Activated effector memory CD4-positive, alpha-beta T cell treated with anti-CD3 and anti-CD28 coated beads, Interleukin-2, amount 50 U/mL, for 16 hours (primary cell): Measurements from ENCODE around the gene ATPAF2.

Experiments
- DNase-seq: peaks from one replicate; pipeline ENCODE4 v3.0.0-alpha.2; 2020

Gene ATPAF2

DNA sequence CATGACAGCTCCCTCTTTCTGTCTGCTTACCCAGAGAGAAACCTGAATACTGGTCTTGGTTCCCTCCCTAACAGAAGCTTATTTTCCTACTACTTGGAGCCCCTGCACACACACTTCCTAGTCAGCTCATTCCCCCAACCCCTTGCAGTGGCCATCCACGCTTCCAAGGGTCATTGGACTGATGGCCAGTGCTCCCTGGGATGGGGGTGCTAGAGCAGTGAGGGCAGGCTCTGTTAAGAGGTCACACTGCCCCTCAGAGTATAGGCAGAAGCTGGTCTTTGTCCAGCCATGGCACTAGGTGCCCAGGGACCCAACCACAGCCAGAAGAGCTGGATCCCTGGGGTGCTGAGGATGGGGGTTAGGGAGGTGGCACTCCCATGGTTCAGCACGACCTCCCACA, 53.8 kb downstream of the ATPAF2 start:
- no peak for DNase-seq

DNA sequence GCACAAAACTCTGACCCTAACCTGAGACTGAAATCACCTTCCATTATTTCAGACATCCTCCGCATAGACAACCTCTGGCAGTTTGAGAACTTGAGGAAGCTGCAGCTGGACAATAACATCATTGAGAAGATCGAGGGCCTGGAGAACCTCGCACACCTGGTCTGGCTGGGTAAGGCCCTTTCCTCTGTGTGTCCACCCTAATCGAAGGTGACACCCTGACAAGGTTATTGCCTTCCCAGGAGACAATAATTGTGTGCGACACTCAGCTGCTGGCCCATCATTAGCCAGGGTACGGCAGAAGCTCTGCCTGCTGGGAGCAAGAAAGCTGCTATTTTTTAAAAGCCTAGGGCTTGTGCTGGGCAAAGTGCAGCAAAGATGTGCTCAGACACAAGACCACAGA, 55.2 kb downstream of the ATPAF2 start:
- no peak for DNase-seq

GRCh38 chr17:17983376-17983775, 55.6 kb downstream of the ATPAF2 start:
- no peak for DNase-seq

DNA sequence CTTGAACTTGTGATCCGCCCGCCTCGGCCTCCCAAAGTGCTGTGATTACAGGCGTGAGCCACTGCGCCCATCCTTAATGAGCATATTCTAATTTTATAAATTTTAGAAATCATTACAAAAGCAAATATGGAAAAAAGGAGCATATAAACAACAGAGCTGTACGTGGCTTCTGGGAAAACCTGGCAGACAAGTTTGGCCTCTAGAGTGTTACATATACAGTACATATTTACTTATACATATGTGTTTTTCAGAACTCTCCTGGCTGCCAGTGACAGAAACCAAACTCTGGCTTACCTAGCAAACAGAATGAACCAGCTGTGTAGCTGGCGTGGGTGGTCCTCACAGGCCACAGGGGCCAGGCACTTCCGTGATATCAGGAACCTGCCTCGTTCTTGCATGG, 56.2 kb downstream of the ATPAF2 start:
- DNase-seq, result no peak

DNA sequence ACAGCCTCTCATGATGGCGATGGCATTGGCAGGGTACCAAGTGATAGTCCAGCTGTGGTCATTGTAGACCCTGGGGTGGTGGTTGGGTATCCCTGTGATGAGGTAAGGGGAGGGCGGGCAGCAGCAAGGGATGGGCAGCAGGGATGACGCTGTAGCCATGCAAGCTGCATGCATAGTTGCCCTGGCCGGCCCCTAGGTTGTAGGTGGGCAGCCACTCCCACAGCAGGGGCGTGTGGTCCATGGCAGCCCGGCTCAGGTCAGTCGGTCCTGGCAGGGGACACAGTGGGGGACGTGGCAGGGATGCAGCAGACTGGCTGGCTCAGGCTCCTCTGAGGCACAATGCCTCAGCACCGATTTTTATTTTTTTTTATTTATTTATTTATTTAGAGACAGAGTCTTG, 57.6 kb downstream of the ATPAF2 start:
- DNase-seq, result no peak

- no peak for DNase-seq
These were observed 59.2 kb downstream of the ATPAF2 start for GRCh38 chr17:17979778-17980177.

- no peak for DNase-seq
These were observed 60.2 kb downstream of the ATPAF2 start for GRCh38 chr17:17978481-17979424.

DNA sequence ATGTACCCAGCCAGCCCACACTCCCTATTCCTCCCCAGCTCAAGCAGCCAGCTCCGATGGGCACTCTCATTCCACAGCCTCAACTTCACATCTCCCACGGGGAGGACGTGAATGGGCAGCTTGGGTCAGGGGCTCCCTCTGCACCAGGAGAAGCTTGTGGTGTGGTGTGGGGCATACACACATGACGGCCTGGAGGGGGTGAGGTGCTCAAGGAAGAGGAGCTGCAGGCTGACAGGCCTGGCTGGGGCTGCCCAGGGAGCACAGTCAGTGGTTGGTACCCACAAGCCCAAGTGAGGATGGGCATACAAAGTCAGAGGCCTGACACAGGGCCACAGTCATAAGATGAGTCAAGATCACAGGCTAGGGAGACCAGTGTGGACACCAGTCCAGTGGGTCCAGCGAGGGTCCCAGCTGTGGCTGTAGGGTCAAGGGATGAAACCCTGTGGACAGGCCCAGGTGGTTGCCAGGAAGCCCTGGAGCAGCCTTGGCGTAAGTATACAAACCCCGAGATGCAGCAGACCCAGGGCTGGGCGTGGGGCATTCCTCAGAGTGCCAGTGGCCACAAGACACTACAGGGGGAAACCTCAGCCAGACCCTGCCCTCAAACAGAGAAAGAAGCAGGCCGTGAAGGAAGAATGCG, 61.9 kb downstream of the ATPAF2 start:
- no peak for DNase-seq

- DNase-seq, result no peak
These were observed 63.5 kb downstream of the ATPAF2 start for GRCh38 chr17:17975436-17975835.

DNA sequence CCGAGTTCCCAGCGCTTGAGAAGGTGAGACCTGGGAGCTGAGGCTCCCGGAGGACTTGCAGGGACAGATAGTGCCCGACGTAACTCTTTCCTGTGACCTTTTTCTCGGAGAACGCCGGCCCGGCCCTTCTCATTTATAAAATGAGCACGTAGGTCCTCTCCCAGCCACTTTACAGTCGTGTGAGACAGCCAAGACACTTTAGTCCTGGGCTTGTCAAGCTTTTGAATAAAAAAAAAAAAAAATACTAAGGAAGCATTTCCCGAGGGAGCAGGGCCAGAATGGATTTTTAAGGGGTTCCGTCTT, 66.1 kb downstream of the ATPAF2 start:
- DNase-seq, result no peak

DNA sequence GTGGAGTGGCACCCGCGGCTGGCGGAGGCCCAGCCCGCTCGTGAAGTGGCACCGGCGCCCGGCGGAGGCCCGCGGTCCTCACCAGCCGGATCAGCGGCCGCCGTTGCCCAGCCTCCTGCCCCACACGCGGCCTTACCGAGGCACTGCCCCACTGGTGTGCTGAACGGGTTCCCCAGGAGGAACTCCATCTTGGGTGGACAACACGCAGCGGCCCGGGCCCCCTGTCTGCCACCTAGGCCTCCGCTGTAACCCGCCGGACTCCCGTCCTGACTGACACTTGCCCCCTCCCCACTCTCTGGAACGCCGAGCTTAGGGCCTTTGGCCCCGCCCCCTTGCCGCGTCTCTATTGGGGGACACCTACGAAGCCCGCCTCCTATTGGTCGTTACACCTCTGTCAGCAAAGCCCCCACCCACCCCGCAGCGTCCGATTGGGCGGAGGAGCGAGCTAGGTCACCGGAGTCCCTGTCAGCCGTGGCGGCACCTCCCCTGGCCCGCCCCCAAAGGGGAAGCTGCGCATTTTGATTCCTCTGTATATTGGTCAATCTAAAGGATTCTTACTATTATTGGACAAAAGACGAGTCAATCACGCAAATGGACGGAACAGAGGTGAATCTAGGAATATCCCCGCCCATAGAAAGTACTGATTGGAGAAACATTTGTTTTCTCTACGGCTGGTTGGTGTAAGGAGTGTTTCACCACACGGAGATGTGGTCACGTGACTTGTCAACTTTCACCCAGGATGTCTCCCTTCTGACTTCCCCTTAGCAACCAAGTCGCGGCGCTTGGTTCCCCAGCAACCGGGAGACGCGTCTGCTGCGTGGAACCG, 66.6 kb downstream of the ATPAF2 start, which contains the start of the genes DRC3 and TOM1L2:
Gene DRC3, plus strand, starts transcription at position 737 of the 826 bp plus-strand sequence. CDS start 4,737 bp downstream, outside the sequence.
Gene TOM1L2, minus strand, starts transcription at position 275 of the 826 bp plus-strand sequence. Its CDS starts 87 bp downstream, at position 188.
- peak; percentile 100 for DNase-seq

DNA sequence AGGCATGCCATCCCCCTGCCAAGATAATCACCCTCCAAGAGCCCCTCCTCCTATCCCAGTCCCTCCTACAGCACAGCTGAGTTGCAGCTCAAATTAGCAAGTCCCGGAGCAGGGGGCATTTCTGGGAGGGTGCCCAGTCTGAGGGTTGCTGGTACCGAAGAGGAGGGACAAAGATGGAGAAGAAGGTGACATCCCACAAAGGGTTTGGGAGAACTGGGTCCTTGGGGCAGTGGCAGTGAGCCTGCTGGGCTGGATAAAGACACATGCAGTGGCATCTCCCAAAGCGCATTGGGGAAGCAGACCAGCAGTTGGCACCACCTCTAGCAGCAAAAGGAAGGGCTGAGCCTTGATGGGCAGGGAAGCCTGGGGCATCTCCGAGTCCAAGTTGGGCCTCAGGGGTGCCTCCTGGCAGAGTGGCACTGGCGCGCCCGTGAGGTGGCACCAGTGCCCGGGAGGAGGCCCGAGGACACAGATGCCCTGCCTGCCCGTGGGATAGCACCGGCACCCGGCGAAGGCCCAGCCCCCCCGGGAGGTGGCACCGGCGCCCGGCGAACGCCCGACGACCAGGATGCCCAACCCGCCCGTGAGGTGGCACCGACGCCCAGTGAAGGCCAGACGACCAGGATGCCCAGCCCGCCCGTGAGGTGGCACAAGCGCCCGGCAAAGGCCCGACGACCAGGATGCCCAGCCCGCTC, 67.4 kb downstream of the ATPAF2 start:
- no peak for DNase-seq

DNA sequence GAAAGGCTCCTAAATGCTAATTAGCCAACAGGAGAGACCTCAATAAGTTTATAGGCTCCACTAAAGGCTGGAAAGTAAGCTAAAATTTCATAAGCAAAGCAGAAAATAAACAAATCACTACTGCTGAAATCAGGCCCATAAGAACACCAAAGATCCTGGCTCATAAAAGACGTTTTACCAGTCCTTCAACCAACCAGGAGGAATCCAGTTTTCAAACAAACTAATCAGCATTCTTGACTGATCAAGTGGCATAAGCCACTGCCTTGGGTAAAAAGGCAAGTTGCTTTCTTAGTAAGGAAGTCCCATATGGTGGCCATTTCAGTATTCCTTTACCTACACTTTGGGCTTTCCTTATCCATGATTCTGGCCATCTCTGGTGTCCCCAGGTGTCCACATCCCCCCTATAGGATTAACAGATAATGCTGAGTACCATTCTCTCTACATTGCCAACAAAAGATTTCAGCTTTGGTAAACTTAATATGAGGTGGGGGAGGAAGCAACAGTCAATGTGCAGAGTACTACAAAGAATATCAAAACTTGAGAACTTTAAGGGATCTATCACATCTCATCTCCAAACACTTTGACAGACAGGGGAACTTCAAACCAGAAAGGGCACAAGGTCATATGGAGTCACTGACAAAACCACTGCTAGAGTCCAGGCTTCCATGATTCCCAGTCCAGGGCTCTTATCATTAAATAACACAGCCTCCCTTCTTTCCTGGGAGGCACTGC, 68.1 kb downstream of the ATPAF2 start:
- DNase-seq, result no peak
